AG09319 (cell line): ENCODE data around the gene FYN.

Experiments
- DNase-seq: peaks from one replicate; pipeline ENCODE4 v3.0.0-alpha.2; 2010; ENCODE audit warnings: low read depth; ENCODE audit errors: extremely low read depth
- TF ChIP-seq, protein P1 (sequence below): IDR thresholded peaks from 2 replicates; pipeline ENCODE4 v1.5.1; 2011; ENCODE audit warnings: low read depth, mild to moderate bottlenecking, inconsistent platforms, low read length, moderate library complexity

The FYN gene

GRCh38 chr6:111829998-111830397 is 43.3 kb downstream of the FYN start:
- TF ChIP-seq, protein P1, sequence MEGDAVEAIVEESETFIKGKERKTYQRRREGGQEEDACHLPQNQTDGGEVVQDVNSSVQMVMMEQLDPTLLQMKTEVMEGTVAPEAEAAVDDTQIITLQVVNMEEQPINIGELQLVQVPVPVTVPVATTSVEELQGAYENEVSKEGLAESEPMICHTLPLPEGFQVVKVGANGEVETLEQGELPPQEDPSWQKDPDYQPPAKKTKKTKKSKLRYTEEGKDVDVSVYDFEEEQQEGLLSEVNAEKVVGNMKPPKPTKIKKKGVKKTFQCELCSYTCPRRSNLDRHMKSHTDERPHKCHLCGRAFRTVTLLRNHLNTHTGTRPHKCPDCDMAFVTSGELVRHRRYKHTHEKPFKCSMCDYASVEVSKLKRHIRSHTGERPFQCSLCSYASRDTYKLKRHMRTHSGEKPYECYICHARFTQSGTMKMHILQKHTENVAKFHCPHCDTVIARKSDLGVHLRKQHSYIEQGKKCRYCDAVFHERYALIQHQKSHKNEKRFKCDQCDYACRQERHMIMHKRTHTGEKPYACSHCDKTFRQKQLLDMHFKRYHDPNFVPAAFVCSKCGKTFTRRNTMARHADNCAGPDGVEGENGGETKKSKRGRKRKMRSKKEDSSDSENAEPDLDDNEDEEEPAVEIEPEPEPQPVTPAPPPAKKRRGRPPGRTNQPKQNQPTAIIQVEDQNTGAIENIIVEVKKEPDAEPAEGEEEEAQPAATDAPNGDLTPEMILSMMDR = no peak
- DNase-seq = no peak

DNA sequence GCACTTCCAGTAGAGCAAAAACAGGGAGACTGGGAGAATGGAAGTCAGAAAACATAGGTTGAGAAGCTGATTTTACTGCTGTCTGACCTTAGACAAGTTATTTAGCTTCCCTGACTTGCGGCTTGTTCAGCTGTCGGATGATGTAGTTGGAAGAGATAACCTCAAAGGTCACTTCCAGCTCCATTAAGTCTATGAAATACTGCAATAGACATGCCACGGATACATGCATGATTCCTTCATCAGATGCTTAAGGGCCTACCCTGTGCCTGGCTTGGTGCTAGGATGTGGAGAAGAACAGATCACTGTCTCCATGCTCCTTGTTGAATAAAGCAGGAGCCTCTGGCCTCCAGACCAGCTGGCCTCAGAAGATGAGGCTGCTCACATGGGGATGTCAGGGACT is 43.7 kb downstream of the FYN start:
- TF ChIP-seq, protein P1 = no peak
- no peak for DNase-seq

DNA sequence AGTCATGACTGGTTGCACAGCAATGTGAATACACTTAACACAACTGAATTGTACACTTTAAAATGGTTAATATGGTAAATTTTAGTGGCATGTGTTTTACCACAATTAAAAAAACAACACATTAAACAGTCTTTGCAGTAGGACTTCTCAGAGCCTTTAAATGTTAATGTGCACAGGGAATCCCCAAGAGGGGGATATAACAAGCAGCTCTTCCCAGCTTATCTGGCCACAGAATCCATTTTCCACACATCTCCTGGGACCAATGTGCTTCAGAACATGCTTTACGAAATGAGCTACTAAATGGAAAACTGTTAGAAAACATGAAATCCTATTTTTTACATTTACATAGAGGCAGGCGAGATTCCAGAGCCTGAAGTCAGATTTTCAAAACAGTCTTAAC is 44.4 kb downstream of the FYN start:
- DNase-seq = no peak
- TF ChIP-seq, protein P1 = no peak

DNA sequence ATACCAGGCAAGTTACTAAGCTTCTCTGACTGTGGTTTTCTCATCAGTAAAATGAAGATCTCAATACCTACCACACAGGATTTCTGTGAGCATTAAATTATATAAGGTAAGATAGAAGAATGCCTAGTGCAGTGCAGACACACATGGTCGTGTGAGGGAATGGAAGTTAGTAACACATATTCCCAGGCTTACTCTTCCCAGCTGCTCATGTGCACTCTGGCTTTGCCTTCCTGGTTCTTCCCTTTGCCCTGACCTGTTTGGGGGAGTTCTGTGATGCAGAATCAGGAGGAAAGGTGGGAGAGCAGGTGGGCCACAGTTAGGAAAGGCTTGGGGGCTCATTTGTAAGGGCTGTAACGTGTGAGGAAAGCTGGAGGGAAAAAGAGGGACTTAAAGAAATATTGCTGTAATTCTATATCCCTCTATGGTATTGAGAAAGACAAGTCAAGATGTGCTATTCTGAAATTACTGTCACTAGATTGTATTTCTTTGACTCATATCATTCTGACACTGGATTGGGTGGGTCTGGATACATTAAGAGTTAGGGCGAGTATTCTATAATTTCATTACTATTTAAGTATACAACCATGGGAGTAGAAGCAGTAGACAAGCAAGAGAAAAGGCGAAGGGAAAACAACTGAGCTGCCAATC is 47.7 kb downstream of the FYN start:
- TF ChIP-seq, protein P1 = no peak
- no peak for DNase-seq

GRCh38 chr6:111824608-111825337 is 48.5 kb downstream of the FYN start:
- TF ChIP-seq, protein P1 = no peak
- DNase-seq = no peak

- TF ChIP-seq, protein P1 = no peak
- DNase-seq = peak; percentile 15
Measured at GRCh38 chr6:111823831-111824607, 49.2 kb downstream of the FYN start.

DNA sequence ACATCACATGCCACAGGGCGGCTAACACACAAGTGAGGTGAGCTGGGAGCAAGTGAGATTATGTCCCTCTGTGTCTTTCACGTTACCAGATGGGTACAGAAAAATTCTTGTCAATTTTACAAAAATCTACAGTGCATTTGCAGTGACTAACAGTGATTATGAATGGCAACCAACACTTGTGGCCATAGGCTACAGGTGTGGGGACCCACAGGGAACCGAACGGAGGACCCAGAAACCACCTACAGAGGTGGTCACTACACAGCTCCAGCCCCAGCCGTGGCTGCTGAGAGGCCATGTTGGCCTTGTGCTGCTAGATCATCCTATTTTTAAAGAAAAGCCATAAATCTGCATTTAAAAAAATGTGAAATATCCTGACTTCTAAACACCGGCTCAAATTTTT is 50.2 kb downstream of the FYN start:
- TF ChIP-seq, protein P1 = no peak
- no peak for DNase-seq
